Measurements from ENCODE around the gene LRIT1.

The LRIT1 gene

GRCh38 chr10:84191106-84191505 is 50.2 kb downstream of the LRIT1 start:
- no peak for DNase-seq

GRCh38 chr10:84190621-84191020 is 50.7 kb downstream of the LRIT1 start:
- no peak for DNase-seq

GRCh38 chr10:84188815-84189214 is 52.5 kb downstream of the LRIT1 start:
- no peak for DNase-seq

GRCh38 chr10:84185526-84186175 is 55.7 kb downstream of the LRIT1 start:
- no peak for DNase-seq

- no peak for DNase-seq
Observed at GRCh38 chr10:84184517-84184916, 56.8 kb downstream of the LRIT1 start.

GRCh38 chr10:84181631-84182030 is 59.7 kb downstream of the LRIT1 start:
- DNase-seq = no peak

Data from activated T-cell treated with anti-CD3 and anti-CD28 coated beads for 4 hours (primary cell).